ENCODE data around the gene FAM32A.

DNA sequence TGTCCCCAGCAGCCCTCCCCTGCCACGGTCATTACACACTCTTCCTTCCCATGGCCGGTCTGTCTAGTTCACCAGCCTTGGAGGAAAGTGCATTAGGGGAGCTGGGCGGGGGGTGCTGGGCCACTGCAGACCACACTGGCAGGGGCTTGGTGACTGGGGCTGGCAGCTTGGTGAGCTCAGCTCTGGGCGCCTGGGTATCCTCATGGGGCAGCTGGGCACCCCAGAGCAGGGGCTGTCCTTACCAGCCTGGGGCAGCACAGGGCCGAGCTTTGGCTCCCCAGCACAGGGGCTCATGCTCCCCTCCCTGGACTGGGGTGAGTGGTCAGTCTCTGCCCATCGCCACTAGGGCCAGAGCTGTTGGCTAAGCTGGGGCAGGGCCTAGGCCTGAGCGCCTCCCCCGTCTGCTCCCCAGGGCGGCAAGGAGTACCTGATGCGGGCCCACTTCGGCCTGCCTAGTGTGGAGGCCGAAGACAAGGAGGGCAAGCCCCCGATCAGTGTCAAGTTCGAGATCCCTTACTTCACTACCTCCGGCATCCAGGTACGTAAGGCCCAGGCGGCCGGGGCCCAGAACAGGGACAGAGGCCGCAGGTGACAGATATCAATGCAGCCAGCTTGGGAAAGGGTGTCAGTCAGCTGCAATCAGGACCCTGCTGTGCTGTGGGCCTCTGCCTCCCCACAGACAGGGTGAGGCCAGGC, 48.0 kb downstream of the FAM32A start:
- TF ChIP-seq CTCF (IDR thresholded peaks at IDR 0.05) (no peak), EZH2 (IDR thresholded peaks at IDR 0.05; ENCODE audit: borderline replicate concordance, insufficient read depth, low read depth, low read length, poor library complexity, severe bottlenecking) (no peak)
